Stimulated activated CD8-positive, alpha-beta memory T cell treated with anti-CD3 and anti-CD28 coated beads, Interleukin-7, amount 100 ng/mL, for 48 hours (primary cell): ENCODE measurements around the gene IRX1.

Source experiments
- DNase-seq, 2 donors: peaks; one replicate each; pipeline ENCODE4 v3.0.0-alpha.2; 2020; ENCODE audit warnings: low read depth in 1 of 2; ENCODE audit errors: extremely low read depth in 1 of 2

Gene IRX1

DNA sequence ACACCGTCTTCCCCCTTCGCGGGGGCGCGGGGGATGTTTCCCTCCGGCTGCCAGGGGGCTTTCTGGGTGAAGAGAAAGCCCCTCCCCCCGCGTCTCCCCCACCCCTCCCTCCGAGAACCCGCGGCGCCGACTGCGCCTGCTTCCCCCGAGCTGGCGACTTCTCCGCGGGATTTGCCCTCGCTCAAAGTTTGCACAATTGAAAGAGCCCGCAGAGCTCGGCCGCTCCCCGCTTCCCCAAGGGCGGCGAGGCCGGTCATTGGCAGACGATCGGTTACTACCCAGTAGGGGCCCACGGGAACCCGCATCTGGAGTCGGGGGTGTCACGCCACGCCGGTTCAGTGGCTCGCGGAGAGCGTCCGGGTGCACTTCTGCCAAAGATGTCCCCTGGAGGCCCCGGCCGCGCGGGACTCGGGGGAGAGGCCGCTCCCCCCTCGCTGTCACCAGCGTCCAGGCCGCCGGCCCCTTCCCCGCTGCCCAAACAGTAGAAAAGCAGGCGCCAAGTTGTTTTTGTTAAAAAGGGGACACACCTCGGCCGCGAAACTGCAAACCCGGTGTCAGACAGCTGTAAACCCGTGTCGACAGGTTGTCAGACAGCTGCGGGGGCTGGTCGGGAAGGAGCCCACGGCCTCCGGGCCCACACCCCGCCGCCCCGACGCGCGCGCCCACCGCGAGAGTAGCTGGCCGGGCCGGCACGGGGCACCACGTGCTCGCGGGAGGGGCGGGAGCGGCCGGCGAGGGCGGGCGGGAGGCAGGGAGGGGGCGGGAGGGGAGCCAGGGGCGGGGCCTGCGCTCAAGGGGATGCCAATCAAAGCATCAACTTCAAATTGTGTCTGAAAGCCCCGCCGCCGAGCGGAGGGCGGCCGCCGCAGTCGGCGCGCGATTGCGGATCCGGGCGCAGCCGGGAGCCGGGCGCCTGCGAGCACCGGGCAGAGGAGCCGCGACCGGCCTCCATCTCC is at the start of gene IRX1:
Gene IRX1 (plus strand): TSS at position 827 of the 956 bp plus-strand sequence. CDS start 274 bp downstream, outside the sequence.
- DNase-seq = no peak

DNA sequence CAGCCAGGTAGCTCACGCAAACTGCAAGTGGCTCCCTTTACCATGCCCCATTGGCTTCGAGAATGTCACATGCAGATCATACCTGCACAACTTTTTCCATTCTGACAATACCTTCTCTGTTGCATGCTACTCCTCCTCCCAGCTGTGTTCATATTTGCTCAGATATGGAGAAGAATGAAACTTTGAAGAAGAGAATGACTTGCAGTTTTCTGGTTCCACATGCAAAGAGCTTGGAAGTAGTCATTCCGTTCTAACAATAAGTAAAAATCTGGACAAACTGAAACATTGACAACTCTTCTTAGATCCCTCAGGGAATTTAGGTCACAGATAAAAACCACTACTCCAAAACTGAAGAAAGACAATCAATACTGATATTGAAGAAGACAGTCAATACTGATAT is 49.6 kb upstream of the IRX1 start:
- DNase-seq = no peak

DNA sequence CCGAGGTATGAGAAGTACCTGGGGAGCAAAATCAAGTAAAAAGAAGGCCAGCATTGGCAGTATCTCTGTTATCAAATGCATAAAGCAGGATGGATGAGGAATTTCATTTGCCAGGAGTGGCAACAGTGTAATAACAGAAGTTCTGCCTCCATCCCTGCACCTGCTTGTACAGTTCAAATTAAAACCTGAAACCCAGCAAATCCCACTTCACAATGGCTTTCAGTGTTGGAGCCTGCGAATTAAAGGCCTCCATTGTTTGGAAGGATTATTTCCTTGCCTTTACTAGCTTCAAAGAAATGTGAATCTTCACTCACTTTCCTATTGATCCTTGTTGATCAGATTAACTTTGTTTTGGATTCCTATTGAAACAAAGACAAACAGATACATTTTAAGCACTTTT is 31.5 kb upstream of the IRX1 start:
- no peak for DNase-seq

DNA sequence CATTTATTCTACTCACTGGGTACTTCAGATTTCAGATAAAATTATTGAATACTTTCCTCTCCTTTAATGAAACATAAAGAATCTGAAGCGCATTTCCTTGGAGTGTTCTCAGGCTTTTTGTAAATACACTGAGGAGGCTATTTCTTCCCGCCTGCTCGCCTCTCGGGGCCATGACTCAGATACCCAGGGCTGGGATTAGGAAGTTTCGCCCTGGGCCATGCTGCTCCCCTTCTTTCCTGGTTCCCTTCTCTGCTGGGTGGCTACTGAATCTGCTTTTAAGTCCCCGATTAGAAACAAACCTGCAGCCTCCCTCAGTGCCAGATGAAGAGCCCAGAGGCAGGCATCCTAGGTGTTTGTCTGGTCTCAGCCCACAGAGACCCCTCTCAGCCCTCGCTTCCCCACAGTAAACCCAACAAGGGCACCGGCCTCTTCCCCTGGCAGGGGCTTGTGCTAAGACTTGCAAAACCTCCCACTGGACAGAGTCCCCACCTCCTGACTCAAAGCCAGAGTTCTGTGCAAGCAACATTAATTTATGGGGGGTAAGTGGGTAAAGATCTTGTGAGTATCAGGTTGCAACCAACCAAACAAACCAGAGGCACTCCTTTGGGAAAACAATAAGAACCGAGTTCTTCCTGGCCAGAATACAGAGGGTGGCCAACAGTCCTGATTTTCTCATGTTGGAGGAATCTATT is 30.7 kb upstream of the IRX1 start:
- DNase-seq = no peak

DNA sequence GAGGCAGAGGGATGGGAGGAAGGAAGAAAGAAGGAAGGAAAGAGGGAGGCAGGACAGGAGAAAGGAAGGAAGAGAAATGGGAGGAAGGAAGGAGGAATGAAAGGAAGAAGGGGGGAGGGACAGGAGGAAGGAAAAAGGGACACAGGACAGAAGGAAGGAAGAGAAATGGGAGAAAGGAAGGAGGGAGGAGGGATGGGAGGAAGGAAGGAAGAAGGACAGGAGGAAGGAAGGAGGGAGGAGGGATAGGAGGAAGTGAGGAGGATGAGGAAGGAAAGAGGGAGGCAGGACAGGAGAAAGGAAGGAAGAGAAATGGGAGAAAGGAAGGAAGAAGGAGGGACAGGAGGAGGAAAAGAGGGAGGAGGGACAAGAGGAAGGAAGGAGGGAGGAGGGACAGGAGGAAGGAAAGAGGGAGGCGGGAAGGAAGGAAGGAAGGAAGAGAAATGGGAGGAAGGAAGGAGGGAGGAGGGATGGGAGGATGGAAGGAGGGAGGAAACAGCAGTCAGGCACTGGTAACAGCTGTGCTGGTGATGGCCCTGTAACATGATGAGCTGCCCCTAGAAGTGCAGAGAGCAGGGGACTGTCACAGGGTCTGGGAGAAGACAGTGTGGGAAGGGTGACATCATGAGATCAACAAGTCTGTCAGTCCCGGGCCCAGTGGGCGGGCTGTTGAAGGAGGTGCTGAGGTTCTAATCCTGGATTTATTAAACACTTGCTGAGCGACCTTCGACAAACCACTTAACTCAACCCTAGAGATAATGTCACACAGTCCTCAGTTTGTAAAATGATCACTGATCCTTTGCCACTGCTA is 10.7 kb upstream of the IRX1 start:
- DNase-seq = no peak

DNA sequence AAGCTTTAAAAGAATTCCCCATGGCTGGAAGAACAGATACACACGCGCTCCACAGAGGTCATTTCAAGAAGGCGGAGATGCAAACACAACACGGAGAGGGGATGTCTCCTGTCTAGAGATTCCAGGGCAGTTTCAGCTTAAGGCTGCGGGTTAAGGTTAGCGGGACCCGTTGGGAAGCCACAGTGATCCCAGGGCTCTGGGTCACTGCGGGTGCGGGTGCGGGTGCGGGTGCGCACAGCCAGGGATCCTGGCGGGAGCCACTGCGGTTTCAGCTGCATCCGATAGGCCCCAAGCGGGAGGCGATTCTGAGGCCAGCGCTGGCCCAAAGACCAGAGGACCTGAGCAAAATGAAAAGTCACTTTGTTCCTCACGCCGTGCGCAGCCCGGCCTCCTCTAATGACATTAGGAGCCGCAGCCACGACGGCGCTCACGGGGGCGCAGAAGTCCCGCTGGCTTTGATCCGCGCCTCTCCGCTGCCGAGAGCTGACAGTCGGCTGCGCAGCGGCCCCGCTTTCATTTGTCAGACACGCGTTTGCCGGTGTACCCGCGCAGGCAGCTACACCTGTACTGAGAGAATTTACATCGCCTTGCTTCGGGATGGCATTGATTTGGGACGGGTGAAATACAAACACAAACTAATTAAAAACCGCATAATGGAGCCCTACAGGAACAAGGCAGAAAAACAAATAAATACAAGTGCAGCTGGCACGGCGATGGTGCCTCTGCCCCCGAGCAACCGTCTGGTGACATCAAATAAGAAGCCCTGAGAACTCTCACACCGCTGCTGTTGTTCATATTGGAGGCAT is 5.3 kb upstream of the IRX1 start:
- DNase-seq = no peak

DNA sequence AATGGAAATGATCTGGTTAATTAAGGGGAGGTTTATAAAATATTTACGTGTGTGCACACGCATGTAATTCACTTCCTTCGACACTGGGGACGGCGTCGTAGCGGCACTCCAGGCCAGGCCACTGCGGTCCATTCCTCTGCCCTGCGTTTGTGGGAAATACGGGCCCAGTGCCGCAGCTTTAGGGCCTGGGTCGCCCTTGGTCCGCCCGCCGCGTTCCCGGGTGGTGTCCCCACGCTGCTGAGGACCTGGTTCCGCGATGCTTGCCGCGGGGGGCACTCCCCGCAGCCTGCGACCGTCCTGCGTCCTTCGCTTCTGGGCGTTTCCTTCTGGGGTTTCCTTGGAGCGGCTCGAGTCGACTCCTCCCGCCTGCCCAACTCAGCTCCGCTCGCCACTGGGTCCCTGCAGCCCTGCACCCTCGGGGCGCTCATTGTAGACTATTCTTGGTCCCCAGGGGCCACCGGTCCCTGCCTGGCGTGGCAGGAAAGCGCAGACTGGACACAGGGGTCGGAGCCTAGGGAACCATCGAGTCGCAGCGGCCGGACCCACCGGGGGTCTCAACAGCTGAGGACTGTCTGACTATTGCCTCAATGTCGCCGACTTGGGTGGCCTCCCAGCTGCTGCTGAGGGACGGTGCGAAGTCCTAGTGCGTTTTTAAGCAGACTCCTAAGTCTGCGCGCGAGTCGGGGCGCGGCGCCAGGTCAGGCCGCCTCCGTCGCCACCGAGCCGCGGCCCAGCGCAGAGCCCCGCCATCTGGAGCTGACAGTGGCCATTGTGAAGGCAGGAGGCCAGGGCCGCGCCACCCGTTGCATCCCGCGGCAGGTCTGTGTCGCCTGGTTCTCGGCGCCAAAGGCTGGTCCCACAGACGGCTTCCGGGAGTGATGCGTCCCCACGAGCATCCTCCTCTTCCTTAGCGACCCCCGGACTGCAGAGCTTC is 4.4 kb upstream of the IRX1 start:
- no peak for DNase-seq

DNA sequence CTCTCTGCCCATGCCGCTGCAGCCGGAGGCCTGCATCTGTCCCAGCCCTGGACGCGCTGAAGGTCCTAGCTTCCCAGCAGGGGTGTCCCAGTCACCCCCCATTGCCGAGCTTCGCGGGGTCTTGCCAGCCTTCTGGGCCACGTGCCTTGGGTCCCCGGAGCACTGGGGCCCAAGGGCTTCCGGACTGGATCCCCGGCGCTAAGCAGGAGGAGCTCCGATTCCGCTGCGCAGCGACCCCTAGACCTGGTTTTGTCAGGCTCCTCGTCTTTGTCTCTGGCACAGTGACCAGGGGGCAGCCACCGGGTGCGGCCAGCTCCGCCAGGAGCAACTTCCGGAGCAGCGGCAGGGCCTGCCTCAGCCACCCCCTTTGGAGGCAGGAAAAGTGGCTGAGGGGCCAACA is 3.3 kb upstream of the IRX1 start:
- no peak for DNase-seq

DNA sequence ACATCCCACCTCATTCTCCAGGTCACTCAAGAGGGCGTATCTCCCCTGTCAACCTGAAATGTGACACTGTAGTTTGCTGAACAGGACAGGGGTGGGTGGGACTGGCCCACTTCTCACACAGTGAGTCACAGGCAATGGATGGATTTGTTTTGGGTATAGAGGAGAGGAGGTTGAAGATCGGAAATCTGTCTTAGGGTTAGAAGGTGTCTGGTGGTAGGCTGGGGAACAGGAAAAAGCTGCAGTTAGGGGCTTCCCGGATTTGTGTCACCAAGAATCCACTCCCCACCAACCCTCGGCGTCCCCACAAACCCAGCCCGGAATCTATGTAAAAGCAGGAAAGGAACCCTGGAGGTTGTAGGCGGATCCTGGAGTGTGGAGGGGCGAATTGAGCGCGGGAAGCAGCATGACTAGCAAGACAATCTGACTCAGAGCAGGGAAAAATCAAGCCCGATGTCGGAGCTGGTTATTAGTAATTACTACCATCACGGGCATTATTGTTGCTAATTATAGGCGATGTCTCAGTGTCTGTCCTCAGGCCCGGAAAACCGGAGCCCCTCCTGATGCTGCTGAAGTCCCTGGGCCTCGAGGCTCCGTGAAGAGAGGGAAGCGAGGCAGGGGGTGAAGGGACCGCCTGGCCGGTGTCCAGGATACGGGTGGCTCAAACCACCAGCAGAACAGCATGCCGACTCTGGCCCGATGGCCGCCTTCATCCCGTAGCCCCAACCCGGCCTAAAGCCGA is 1.7 kb upstream of the IRX1 start:
- no peak for DNase-seq

DNA sequence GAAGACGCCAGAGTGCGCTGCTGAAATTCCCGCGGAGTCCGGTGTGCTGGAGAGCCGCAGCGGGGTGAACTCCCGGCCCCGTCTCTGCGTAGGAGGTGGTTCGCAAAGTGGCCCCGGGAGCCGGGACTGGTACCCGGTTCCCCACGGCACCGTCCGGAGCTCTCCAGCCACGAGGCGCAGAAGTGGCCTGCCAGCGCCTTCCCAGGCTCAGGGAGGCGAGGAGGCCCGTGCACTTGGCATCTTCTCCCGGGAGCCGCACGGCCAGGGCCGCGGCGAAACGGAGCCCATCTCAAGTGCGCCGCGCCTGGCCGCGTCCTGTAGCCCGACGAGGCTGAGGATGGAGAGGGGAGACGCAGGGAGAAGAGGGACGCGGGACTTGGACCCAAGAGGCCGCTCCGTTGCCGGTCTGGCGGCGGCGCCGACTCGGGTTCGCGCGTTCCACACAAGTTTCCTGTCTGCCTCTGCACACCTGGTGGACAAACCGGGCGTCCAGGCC is 1.1 kb upstream of the IRX1 start:
- DNase-seq = no peak

DNA sequence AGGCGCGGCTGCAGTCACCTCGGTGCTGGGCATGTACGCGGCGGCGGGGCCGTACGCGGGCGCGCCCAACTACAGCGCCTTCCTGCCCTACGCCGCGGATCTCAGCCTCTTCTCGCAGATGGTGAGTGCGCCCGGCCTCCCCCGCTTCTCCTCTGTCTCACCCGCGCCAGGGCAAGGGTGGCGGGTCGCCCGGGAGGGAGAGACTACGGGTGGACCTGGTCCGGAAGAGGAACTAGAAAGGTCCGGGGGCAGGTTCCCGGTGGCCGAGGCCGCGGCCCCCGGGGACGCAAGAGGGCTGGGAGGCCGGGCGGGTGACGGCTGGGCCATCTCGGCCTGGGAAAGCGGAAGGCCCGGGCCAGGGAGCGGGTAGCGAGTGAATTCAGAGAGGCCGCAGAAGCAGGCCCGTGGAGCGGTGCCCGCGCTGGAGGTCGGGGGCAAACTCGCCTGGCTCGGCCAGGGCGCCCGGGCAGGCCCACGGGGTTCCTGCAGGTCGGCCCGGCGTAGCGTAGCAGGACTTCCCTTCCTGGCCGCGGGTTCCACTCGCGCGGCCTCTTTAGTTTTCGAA is 711 bp downstream of the IRX1 start:
- DNase-seq = no peak

DNA sequence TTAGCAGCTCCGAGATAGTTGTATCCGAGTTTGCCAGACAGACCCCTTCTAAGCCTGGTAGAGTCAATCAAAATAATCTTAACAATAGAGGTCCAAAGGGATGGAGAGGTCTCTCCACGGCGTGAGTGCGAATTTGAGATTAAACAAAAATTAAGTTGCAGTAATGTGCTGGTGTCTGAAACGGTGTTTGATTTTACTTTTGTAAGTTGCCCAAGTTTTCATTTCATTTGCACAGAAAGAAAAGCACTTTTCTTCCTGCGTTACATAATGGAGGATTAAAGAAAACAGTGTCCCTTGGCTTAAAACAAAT is 1.2 kb downstream of the IRX1 start:
- DNase-seq = no peak

DNA sequence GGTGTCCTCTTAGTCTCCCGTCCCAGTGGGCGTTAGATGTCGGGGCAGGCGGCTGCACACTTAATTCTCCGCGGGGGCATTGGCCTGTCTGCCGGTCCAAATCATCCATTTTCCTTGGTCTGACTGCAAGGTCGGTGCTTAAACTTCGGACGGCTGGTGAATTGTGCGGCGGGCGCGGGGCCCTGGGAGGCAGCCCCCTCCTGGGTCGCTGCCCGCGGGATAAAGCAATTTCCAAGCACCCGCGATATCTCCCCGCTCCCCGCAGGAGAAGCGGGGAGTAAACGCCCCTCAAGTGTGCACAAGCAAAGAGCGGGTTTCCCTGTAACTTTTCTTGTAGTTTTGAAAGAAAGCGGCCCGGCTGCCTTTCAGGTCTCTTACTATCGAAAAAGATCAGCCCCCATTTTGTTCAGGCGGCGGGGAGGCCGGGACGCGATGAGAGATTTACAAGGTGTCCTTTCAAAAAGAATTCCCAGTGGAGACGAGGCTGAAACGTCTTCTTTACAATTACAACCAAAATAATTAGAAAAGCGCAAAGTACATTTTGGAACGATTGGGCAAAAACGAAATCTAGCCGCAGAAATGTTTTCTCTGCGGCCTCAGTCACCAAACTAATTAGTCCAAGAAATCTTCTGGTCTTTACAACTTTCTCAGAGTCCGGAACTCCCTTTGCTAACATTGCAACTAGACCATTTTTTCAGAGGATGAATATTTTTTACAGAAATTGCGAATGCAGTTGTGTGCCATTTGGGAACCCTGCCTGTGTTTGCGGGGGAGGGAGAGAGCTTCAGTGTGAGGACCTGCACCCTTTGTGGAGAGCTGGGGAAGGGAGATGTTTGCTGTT is 1.8 kb downstream of the IRX1 start:
- DNase-seq = no peak

DNA sequence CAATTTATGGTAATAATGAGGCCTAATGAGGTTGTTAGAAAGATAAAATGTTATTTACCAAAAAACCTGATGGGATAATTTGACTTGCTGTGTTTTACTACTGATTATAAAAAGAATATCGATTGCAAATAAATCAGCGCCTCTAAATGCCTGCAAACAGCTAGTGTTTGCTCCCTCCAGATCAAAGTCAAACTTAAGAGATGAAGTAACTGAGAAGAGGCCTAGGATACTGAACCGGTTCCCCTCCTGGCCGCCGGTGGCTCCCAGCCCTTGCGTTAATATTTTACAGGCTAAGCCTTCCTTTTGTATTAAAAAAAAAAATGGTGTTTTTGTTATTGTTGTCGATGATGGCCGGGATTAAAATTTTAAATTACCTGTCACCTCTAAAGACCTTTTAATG is 2.6 kb downstream of the IRX1 start:
- no peak for DNase-seq

DNA sequence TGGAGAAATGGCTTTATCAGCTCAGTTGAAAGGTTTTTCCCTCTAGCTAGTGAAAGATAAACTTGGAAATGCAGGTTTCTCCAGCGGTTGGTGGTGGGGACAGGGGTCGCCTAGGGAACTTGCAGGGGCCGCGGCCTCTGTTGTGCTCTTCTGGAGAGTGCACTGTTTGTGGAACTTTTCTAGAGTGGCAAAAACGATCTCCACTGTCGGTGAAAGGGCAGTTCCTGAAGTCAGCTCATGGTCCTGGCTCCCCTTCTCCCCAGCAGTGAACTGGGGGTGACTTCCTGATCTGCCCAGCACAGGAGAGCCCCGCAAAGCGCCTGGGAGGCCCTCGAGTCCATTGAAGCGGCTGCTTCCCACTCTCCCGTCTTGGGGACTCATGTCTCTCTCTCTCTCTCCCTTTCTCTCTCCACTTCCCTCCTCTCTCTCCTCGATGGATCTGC is 3.2 kb downstream of the IRX1 start:
- no peak for DNase-seq

DNA sequence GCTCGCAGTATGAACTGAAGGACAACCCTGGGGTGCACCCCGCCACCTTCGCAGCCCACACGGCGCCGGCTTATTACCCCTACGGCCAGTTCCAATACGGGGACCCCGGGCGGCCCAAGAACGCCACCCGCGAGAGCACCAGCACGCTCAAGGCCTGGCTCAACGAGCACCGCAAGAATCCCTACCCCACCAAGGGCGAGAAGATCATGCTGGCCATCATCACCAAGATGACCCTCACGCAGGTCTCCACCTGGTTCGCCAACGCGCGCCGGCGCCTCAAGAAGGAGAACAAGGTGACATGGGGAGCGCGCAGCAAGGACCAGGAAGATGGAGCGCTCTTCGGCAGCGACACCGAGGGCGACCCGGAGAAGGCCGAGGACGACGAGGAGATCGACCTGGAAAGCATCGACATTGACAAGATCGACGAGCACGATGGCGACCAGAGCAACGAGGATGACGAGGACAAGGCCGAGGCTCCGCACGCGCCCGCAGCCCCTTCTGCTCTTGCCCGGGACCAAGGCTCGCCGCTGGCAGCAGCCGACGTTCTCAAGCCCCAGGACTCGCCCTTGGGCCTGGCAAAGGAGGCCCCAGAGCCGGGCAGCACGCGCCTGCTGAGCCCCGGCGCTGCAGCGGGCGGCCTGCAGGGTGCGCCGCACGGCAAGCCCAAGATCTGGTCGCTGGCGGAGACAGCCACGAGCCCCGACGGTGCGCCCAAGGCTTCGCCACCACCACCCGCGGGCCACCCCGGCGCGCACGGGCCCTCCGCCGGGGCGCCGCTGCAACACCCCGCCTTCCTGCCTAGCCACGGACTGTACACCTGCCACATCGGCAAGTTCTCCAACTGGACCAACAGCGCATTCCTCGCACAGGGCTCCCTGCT is 3.8 kb downstream of the IRX1 start:
- DNase-seq = no peak
